Hepatocyte (in vitro differentiated cells): ENCODE results near the gene CLEC16A.

ENCODE experiments used
- CTCF ChIP-seq: fragments of 200-600 bp; sonication (generic); IDR thresholded peaks from 2 replicates; pipeline ENCODE4 v1.5.1; 2016; ENCODE audit warnings: antibody characterized with exemption, mild to moderate bottlenecking; ENCODE audit not compliant: poor library complexity
- EZH2 ChIP-seq: fragments of 200-600 bp; sonication (generic); IDR thresholded peaks from 2 replicates; pipeline ENCODE4 v1.6.1; 2016; ENCODE audit warnings: antibody characterized with exemption, mild to moderate bottlenecking, borderline replicate concordance

GRCh38 chr16:10920726-10921427 is 23.5 kb upstream of the CLEC16A start:
- TF ChIP-seq CTCF (no peak), EZH2 (no peak)
